Transverse colon (tissue), 4 donors: ENCODE results near the gene PDSS2. TPM values are rescaled to one million over a fixed set of nuclear protein-coding genes. Genes with fewer than 3 reads are reported as not detected.

Experiments
- DNase-seq: peaks from one replicate; pipeline ENCODE4 v3.0.0-alpha.2; 2019
- H3K27ac ChIP-seq, 4 donors: fragments of 200-600 bp; sonication (generic); 2 replicates each; pipeline ENCODE4 v1.5.1; 2016 to 2018; ENCODE audit warnings: inconsistent platforms in 4 of 4
- H3K27me3 ChIP-seq: fragments of 200-600 bp; sonication (generic); 2 replicates; pipeline ENCODE4 v1.5.1; 2017; ENCODE audit warnings: inconsistent platforms
- H3K36me3 ChIP-seq, 4 donors: fragments of 200-600 bp; sonication (generic); 2 replicates each; pipeline ENCODE4 v1.5.1; 2017 to 2019; ENCODE audit warnings: inconsistent platforms in 4 of 4
- H3K4me1 ChIP-seq, 4 donors: fragments of 200-600 bp; sonication (generic); 2 replicates each; pipeline ENCODE4 v1.5.1; 2017 to 2020; ENCODE audit warnings: inconsistent platforms in 4 of 4
- H3K4me3 ChIP-seq, 4 donors: fragments of 200-600 bp; sonication (generic); 1 replicate in 1 of 4; 2 replicates in 3 of 4; pipeline versions ENCODE4 v1.5.1 to v1.6.1; 2017 to 2019; ENCODE audit warnings: inconsistent platforms in 4 of 4
- H3K9me3 ChIP-seq, 2 donors: fragments of 200-600 bp; sonication (generic); 2 replicates each; pipeline ENCODE4 v1.5.1; 2017 to 2019; ENCODE audit warnings: inconsistent platforms in 2 of 2
- CTCF ChIP-seq, 5 experiments: fragments of 200-600 bp in 3 of 5; fragments of 450-650 bp in 2 of 5; sonication (generic) in 3 of 5; IDR thresholded peaks; 1 replicate in 2 of 5; 2 replicates in 3 of 5; pipeline ENCODE4 v1.5.1; 2016 to 2017; ENCODE audit warnings: antibody characterized with exemption in 5 of 5, inconsistent platforms in 3 of 5, mild to moderate bottlenecking in 2 of 5, moderate library complexity in 1 of 5
- EP300 ChIP-seq: sonication (generic); formaldehyde crosslinking; IDR thresholded peaks from one replicate; pipeline ENCODE4 v1.6.1; 2017; ENCODE audit warnings: antibody characterized with exemption, low read depth
- POLR2A ChIP-seq: fragments of 450-650 bp; IDR thresholded peaks from one replicate; pipeline ENCODE4 v1.6.1; 2016; ENCODE audit warnings: antibody characterized with exemption, mild to moderate bottlenecking, moderate library complexity
- POLR2AphosphoS5 ChIP-seq, 3 donors: sonication (generic); formaldehyde crosslinking; IDR thresholded peaks; one replicate each; pipeline ENCODE4 v1.6.1; 2016; ENCODE audit warnings: antibody characterized with exemption in 3 of 3
- WGBS, 2 donors: methylation state at CpG; one replicate each; pipeline ENCODE4 v1.1.5; 2018; ENCODE audit warnings: low coverage in 1 of 2; 5-methylcytosine and 5-hydroxymethylcytosine counted together
- in situ Hi-C, 4 donors: fragments of 200-750 bp; cut with MboI; loops; one replicate each; pipeline versions ENCODE4 v1.15.0 to v1.15.1; 2017; ENCODE audit warnings: low sequenced_read_pairs in 3 of 4, low pct_ligation_motif_present in 1 of 4, low pct_unique_long_range_greater_than_20kb in 1 of 4
- intact Hi-C: fragments of 100-400 bp; cut with DNase I; formaldehyde crosslinking; loops from one replicate; pipeline ENCODE4 v1.15.1; 2023; ENCODE audit warnings: low total_unique reads
- total RNA-seq, 4 donors: library from RNA; depleted of rRNA; stranded (reverse); fragments of >200 nt; gene quantifications; one replicate each; pipeline ENCODE4 v1.1.0, GENCODE V29; 2016

The PDSS2 gene
- total RNA-seq, 4 donors from 2014 or later = 3.0 to 32.5 (median 15.6) TPM

- TF ChIP-seq POLR2A (no peak), POLR2AphosphoS5 (IDR thresholded peaks at IDR 0.05) (no peak), CTCF (IDR thresholded peaks at IDR 0.05) (no peak), EP300 (no peak)
- H3K4me1 ChIP-seq = no peaks in the 10 kb centered on the region
- no peak for DNase-seq
- H3K4me3 ChIP-seq = no peak overlapping the region
- H3K36me3 ChIP-seq = no peaks in the 10 kb centered on the region
- 99% methylated on average over 4 of the region's 4 CpGs; no CpG with 5 or more reads in 1 of the 2 donors for WGBS, 2 donors
- H3K27ac ChIP-seq = no peak overlapping the region
- H3K9me3 ChIP-seq = peaks cover 0 to 6% of the 10 kb centered on the region in 2 donors
- intact Hi-C loops = no loop called here
- no peaks in the 10 kb centered on the region for H3K27me3 ChIP-seq
- in situ Hi-C loops = no loop called here
Observed at GRCh38 chr6:107207251-107207873, 252.0 kb downstream of the PDSS2 start.

GRCh38 chr6:107205058-107205998 is 254.0 kb downstream of the PDSS2 start:
- H3K36me3 ChIP-seq = no peaks in the 10 kb centered on the region
- WGBS, 2 donors = 94 to 96% methylated on average over 2 to 6 of the region's 6 CpGs
- TF ChIP-seq EP300 (no peak), POLR2A (no peak)
- H3K9me3 ChIP-seq = peaks cover 0 to 6% of the 10 kb centered on the region in 2 donors
- intact Hi-C loops = no loop called here
- H3K4me3 ChIP-seq = no peak overlapping the region
- H3K27me3 ChIP-seq = no peaks in the 10 kb centered on the region
- H3K27ac ChIP-seq = no peak overlapping the region
- in situ Hi-C loops = no loop called here
- no peak for DNase-seq
- no peaks in the 10 kb centered on the region for H3K4me1 ChIP-seq

GRCh38 chr6:107202876-107203468 is 256.4 kb downstream of the PDSS2 start:
- no peaks in the 10 kb centered on the region for H3K27me3 ChIP-seq
- in situ Hi-C loops = no loop called here
- H3K9me3 ChIP-seq = peaks cover 0 to 6% of the 10 kb centered on the region in 2 donors
- no peak for TF ChIP-seq POLR2AphosphoS5 (IDR thresholded peaks at IDR 0.05)
- TF ChIP-seq POLR2A = no peak
- TF ChIP-seq EP300 = no peak
- TF ChIP-seq CTCF (IDR thresholded peaks at IDR 0.05) = no peak
- H3K4me3 ChIP-seq = no peak overlapping the region
- no peaks in the 10 kb centered on the region for H3K4me1 ChIP-seq
- intact Hi-C loops = no loop called here
- WGBS, 2 donors = 82 to 92% methylated on average over 4 of the region's 4 CpGs
- DNase-seq = no peak
- H3K27ac ChIP-seq = no peak overlapping the region
- H3K36me3 ChIP-seq = no peaks in the 10 kb centered on the region

GRCh38 chr6:107198631-107199416 is 260.5 kb downstream of the PDSS2 start:
- H3K4me3 ChIP-seq = no peak overlapping the region
- no peak for DNase-seq
- intact Hi-C loops = no loop called here
- WGBS, 2 donors = 85 to 97% methylated on average over 5 to 7 of the region's 7 CpGs
- no peaks in the 10 kb centered on the region for H3K9me3 ChIP-seq
- no peaks in the 10 kb centered on the region for H3K36me3 ChIP-seq
- no peaks in the 10 kb centered on the region for H3K27me3 ChIP-seq
- no peaks in the 10 kb centered on the region for H3K4me1 ChIP-seq
- in situ Hi-C loops = no loop called here
- TF ChIP-seq EP300 = no peak
- TF ChIP-seq POLR2A = no peak
- TF ChIP-seq POLR2AphosphoS5 (IDR thresholded peaks at IDR 0.05) = no peak
- TF ChIP-seq CTCF (IDR thresholded peaks at IDR 0.05) = no peak
- H3K27ac ChIP-seq = no peak overlapping the region
